Central memory CD4-positive, alpha-beta T cell (primary cell): ENCODE results near the gene JUNB.
A peak's percentile ranks its signal among the peaks of the same experiment; 100 is the strongest.
"Not testable (repeated sequence)": the region's sequence is repeated elsewhere in the genome, so short reads cannot be mapped to it uniquely, and the experiment has no call there.

Experiments used
- DNase-seq: peaks from one replicate; pipeline ENCODE4 v3.0.0; 2022

Gene JUNB

GRCh38 chr19:12815088-12815487 lies 23.8 kb downstream of the JUNB start:
- DNase-seq = no peak

GRCh38 chr19:12817188-12817587 lies 25.9 kb downstream of the JUNB start:
- not testable (repeated sequence) for DNase-seq

GRCh38 chr19:12817810-12818209 lies 26.5 kb downstream of the JUNB start:
- DNase-seq = not testable (repeated sequence)

GRCh38 chr19:12821761-12822160 lies 30.5 kb downstream of the JUNB start:
- no peak for DNase-seq

- no peak for DNase-seq
Observed at GRCh38 chr19:12825254-12826131, 34.2 kb downstream of the JUNB start.

- no peak for DNase-seq
Observed at GRCh38 chr19:12828494-12828893, 37.2 kb downstream of the JUNB start.

GRCh38 chr19:12833418-12833737 lies 42.1 kb downstream of the JUNB start:
- no peak for DNase-seq

- DNase-seq = no peak
Observed at GRCh38 chr19:12833738-12834565, 42.7 kb downstream of the JUNB start.

GRCh38 chr19:12834566-12834943 lies 43.3 kb downstream of the JUNB start, which contains the start of gene RTBDN:
RTBDN (minus strand) TSS chr19:12834579; CDS start chr19:12829979, 4,600 bp downstream.
- DNase-seq = no peak

- no peak for DNase-seq
Observed at GRCh38 chr19:12834976-12835757, 43.9 kb downstream of the JUNB start.

- no peak for DNase-seq
Observed at GRCh38 chr19:12836529-12836863, 45.2 kb downstream of the JUNB start.

GRCh38 chr19:12837225-12837624 lies 45.9 kb downstream of the JUNB start:
- no peak for DNase-seq

GRCh38 chr19:12838182-12838885 lies 47.0 kb downstream of the JUNB start, which contains the start of gene MAST1:
MAST1 (plus strand) TSS chr19:12838515; CDS start chr19:12838573, 58 bp downstream.
- peak; percentile 41 for DNase-seq

GRCh38 chr19:12838886-12839756 lies 47.8 kb downstream of the JUNB start:
- no peak for DNase-seq

GRCh38 chr19:12840091-12841079 lies 49.1 kb downstream of the JUNB start:
- no peak for DNase-seq

- DNase-seq = no peak
Observed at GRCh38 chr19:12841094-12841493, 49.8 kb downstream of the JUNB start.

GRCh38 chr19:12842511-12842910 lies 51.2 kb downstream of the JUNB start:
- DNase-seq = no peak
